Progenitor cell of endocrine pancreas (in vitro differentiated cells): Measurements from ENCODE around the gene CYP4F8. TPM values are rescaled to one million over a fixed set of nuclear protein-coding genes. Genes with fewer than 3 reads are reported as not detected.

ENCODE experiments used
- DNase-seq: peaks from one replicate; pipeline ENCODE4 v3.0.0; 2021; ENCODE audit warnings: low spot score; ENCODE audit not compliant: unreplicated experiment
- H3K27ac Mint-ChIP-seq: 2 replicates; pipeline ENCODE4 v1.8.0; 2021; ENCODE audit warnings: mild to moderate bottlenecking, moderate library complexity, mixed read lengths
- H3K27me3 Mint-ChIP-seq: 2 replicates; pipeline ENCODE4 v1.8.0; 2021; ENCODE audit warnings: mixed read lengths
- H3K36me3 Mint-ChIP-seq: 2 replicates; pipeline ENCODE4 v1.8.0; 2022; ENCODE audit warnings: mixed read lengths; ENCODE audit not compliant: insufficient read depth
- H3K4me1 Mint-ChIP-seq: 2 replicates; pipeline ENCODE4 v1.8.0; 2021; ENCODE audit warnings: low read depth, mixed read lengths
- H3K4me3 Mint-ChIP-seq: 2 replicates; pipeline ENCODE4 v1.8.0; 2021; ENCODE audit warnings: low read depth, mild to moderate bottlenecking, moderate library complexity, mixed read lengths
- H3K9me3 Mint-ChIP-seq: 2 replicates; pipeline ENCODE4 v1.8.0; 2021; ENCODE audit warnings: low read depth, mixed read lengths
- CTCF ChIP-seq: fragments of 200-600 bp; sonication (generic); IDR thresholded peaks from one replicate; pipeline ENCODE4 v1.5.0; 2021; ENCODE audit warnings: antibody characterized with exemption, mild to moderate bottlenecking; ENCODE audit not compliant: unreplicated experiment
- total RNA-seq: library from RNA; stranded (reverse); gene quantifications from 2 replicates; pipeline ENCODE4 v1.2.1, GENCODE V29; 2021

Gene CYP4F8
- total RNA-seq, 1 donor from 2014 or later, result not detected

- no peak for DNase-seq
- Mint-ChIP-seq H3K4me1 (no peaks in the 10 kb centered on the region), H3K27me3 (no peaks in the 10 kb centered on the region), H3K27ac (no peak overlapping the region), H3K36me3 (no peaks in the 10 kb centered on the region), H3K4me3 (no peak overlapping the region), H3K9me3 (peaks cover 41% of the 10 kb centered on the region)
- no peak for TF ChIP-seq CTCF
These were observed 13.4 kb downstream of the CYP4F8 start for GRCh38 chr19:15628236-15629002.

- Mint-ChIP-seq H3K36me3 (no peaks in the 10 kb centered on the region), H3K4me1 (no peaks in the 10 kb centered on the region), H3K4me3 (no peak overlapping the region), H3K27ac (no peak overlapping the region), H3K27me3 (no peaks in the 10 kb centered on the region), H3K9me3 (peaks cover 46% of the 10 kb centered on the region)
- TF ChIP-seq CTCF, result no peak
- no peak for DNase-seq
These were observed 14.2 kb downstream of the CYP4F8 start for GRCh38 chr19:15629003-15629880.

GRCh38 chr19:15631817-15632216, 16.8 kb downstream of the CYP4F8 start:
- Mint-ChIP-seq H3K36me3 (no peaks in the 10 kb centered on the region), H3K27ac (no peak overlapping the region), H3K4me3 (no peak overlapping the region), H3K27me3 (no peaks in the 10 kb centered on the region), H3K9me3 (peaks cover 47% of the 10 kb centered on the region), H3K4me1 (no peaks in the 10 kb centered on the region)
- no peak for DNase-seq
- no peak for TF ChIP-seq CTCF

- no peaks in the 10 kb centered on the region for H3K27me3 Mint-ChIP-seq
- no peaks in the 10 kb centered on the region for H3K36me3 Mint-ChIP-seq
- peaks cover 49% of the 10 kb centered on the region for H3K9me3 Mint-ChIP-seq
- DNase-seq, result no peak
- TF ChIP-seq CTCF, result no peak
- no peak overlapping the region for H3K27ac Mint-ChIP-seq
- H3K4me3 Mint-ChIP-seq, result no peak overlapping the region
- H3K4me1 Mint-ChIP-seq, result no peaks in the 10 kb centered on the region
These were observed 18.2 kb downstream of the CYP4F8 start for GRCh38 chr19:15633082-15633835.

GRCh38 chr19:15634105-15634504, 19.1 kb downstream of the CYP4F8 start:
- Mint-ChIP-seq H3K27ac (no peak overlapping the region), H3K4me3 (no peak overlapping the region), H3K4me1 (no peaks in the 10 kb centered on the region), H3K9me3 (peaks cover 49% of the 10 kb centered on the region), H3K36me3 (no peaks in the 10 kb centered on the region), H3K27me3 (no peaks in the 10 kb centered on the region)
- TF ChIP-seq CTCF, result no peak
- no peak for DNase-seq
